Measurements from ENCODE around the gene LDLRAD3.

DNA sequence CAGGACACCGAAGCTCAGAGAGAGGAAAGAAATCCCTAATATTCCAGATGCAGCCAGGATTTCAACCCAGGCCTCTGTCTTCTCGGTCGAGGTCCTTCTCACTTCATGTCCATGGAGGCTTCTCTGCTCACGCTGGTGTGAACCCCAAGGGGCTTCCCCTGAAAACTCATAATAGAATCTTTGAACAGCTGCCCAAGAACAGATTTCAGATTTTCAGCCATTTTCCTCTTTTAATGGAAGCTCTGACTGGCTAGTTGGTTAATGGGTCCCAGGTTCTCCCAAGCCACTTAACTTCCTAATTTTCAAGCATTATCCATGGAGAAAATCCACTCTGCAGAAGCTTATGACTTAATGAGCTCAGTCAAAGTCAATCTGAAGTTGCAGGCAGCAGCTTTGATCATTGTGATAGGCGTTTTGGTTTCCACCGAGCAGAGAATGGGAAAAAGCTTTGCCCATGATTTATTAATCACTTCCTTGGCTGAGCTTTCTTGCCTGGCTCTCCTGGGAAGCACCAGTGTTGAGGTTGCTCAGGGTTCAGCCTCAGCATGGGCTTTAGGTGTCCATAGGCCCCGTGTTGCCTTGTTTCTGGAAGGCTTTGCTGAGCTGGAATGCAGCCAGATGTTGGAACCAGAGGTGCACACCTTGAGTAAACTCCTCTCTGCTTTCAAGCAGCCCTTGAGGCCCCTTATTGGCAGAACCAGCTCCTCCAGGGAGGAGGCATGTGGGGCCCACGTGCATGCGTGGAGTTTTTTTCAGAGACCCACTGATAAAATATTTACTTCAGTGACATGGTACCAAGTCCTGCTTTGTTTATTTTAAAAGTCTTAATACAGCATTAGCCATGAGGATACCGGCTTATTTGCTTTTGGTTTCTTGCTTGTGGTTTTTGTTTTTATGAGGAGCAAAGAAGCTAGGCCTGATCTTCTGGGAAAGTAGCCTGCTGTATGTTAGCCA, 25.5 kb downstream of the LDLRAD3 start:
- TF ChIP-seq, protein P1, sequence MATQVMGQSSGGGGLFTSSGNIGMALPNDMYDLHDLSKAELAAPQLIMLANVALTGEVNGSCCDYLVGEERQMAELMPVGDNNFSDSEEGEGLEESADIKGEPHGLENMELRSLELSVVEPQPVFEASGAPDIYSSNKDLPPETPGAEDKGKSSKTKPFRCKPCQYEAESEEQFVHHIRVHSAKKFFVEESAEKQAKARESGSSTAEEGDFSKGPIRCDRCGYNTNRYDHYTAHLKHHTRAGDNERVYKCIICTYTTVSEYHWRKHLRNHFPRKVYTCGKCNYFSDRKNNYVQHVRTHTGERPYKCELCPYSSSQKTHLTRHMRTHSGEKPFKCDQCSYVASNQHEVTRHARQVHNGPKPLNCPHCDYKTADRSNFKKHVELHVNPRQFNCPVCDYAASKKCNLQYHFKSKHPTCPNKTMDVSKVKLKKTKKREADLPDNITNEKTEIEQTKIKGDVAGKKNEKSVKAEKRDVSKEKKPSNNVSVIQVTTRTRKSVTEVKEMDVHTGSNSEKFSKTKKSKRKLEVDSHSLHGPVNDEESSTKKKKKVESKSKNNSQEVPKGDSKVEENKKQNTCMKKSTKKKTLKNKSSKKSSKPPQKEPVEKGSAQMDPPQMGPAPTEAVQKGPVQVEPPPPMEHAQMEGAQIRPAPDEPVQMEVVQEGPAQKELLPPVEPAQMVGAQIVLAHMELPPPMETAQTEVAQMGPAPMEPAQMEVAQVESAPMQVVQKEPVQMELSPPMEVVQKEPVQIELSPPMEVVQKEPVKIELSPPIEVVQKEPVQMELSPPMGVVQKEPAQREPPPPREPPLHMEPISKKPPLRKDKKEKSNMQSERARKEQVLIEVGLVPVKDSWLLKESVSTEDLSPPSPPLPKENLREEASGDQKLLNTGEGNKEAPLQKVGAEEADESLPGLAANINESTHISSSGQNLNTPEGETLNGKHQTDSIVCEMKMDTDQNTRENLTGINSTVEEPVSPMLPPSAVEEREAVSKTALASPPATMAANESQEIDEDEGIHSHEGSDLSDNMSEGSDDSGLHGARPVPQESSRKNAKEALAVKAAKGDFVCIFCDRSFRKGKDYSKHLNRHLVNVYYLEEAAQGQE (IDR thresholded peaks at IDR 0.05; ENCODE audit: low read depth), result no peak
- TF ChIP-seq RAD21 (IDR thresholded peaks at IDR 0.05; ENCODE audit: low read depth) (no peak), CEBPB (IDR thresholded peaks at IDR 0.05) (no peak)
